Stimulated activated CD8-positive, alpha-beta memory T cell treated with anti-CD3 and anti-CD28 coated beads, Interleukin-15, amount 100 ng/mL, for 24 hours (primary cell): ENCODE data around the gene PARVA.
"Not testable (repeated sequence)": the region's sequence is repeated elsewhere in the genome, so short reads cannot be mapped to it uniquely, and the experiment has no call there.

Source experiments
- DNase-seq: peaks from one replicate; pipeline ENCODE4 v3.0.0-alpha.2; 2020; ENCODE audit warnings: low read depth

Gene PARVA

GRCh38 chr11:12503886-12504285, 126.5 kb downstream of the PARVA start:
- no peak for DNase-seq

- no peak for DNase-seq
Observed at GRCh38 chr11:12505183-12505582, 127.8 kb downstream of the PARVA start.

- DNase-seq, result no peak
Observed at GRCh38 chr11:12506404-12506921, 129.1 kb downstream of the PARVA start.

GRCh38 chr11:12507391-12507790, 130.0 kb downstream of the PARVA start:
- no peak for DNase-seq

- DNase-seq, result no peak
Observed at GRCh38 chr11:12508151-12508751, 130.9 kb downstream of the PARVA start.

GRCh38 chr11:12509371-12509770, 132.0 kb downstream of the PARVA start:
- no peak for DNase-seq

GRCh38 chr11:12512132-12512531, 134.8 kb downstream of the PARVA start:
- DNase-seq, result no peak

- no peak for DNase-seq
Observed at GRCh38 chr11:12512826-12513395, 135.5 kb downstream of the PARVA start.

- no peak for DNase-seq
Observed at GRCh38 chr11:12516387-12517105, 139.2 kb downstream of the PARVA start.

- no peak for DNase-seq
Observed at GRCh38 chr11:12517306-12517705, 139.9 kb downstream of the PARVA start.

GRCh38 chr11:12517741-12518140, 140.4 kb downstream of the PARVA start:
- DNase-seq, result no peak

GRCh38 chr11:12518606-12519385, 141.4 kb downstream of the PARVA start:
- DNase-seq, result no peak

- DNase-seq, result no peak
Observed at GRCh38 chr11:12520054-12520453, 142.7 kb downstream of the PARVA start.

GRCh38 chr11:12520576-12520975, 143.2 kb downstream of the PARVA start:
- DNase-seq, result not testable (repeated sequence)

- no peak for DNase-seq
Observed at GRCh38 chr11:12523180-12523924, 146.0 kb downstream of the PARVA start.

GRCh38 chr11:12524865-12525264, 147.5 kb downstream of the PARVA start:
- DNase-seq, result no peak

- no peak for DNase-seq
Observed at GRCh38 chr11:12525466-12526055, 148.2 kb downstream of the PARVA start.

GRCh38 chr11:12526789-12527188, 149.4 kb downstream of the PARVA start:
- DNase-seq, result no peak

GRCh38 chr11:12528487-12528886, 151.1 kb downstream of the PARVA start:
- DNase-seq, result no peak

- DNase-seq, result no peak
Observed at GRCh38 chr11:12529041-12529440, 151.7 kb downstream of the PARVA start.

- no peak for DNase-seq
Observed at GRCh38 chr11:12529793-12530192, 152.4 kb downstream of the PARVA start.
